Measurements from ENCODE around the gene AZU1. TPM values are rescaled to one million over a fixed set of nuclear protein-coding genes. Genes with fewer than 3 reads are reported as not detected.
A peak's percentile ranks its signal among the peaks of the same experiment; 100 is the strongest.

Gene AZU1
- total RNA-seq, 1 experiment from 2014 or later, result not detected

DNA sequence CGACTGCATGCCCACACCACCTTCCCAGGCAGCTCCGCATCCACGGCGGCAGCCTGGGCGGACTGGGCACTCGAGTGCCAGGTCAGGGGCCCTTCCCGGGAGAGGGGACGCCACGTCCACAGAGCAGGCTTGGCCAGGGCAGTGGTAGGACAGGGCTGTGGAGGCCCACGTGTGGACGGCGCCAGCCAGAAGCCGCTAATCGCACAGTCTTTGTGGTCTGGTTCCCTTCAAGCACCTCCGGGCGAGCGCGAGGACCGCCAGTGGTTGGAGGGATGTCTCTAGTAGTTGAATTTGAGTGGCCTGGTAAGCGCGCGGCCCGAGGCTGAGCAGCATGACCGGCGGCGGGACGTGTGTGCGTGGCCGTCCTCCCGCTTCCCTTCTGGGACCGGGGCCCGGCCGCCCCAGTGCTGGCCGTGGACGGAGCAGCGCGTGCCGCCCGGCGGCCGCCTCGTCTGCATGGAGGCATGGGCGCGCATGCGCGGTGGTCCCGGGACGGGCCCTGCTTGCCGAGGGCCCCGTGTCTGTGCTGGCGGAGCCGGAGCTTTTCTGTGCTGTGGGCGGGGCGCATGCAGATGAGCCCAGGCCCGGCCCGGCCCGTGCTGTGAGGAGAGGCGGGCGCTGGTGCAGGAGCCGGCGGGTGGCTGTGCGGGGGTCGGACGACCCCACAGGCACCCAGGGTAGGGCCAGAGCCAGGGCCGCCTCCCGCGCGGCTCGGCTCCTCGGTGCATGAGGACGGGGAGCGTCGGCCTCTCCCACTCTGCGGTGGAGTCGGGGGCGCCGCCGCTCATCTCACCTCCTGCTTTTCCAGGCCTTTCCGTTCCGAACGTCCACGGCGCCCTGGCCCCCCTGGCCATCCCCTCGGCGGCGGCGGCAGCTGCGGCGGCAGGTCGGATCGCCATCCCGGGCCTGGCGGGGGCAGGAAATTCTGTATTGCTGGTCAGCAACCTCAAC is 21.8 kb upstream of the AZU1 start:
- no peak overlapping the region; the same call in 1 of the 2 replicates for H3K27ac ChIP-seq (ENCODE audit: low read depth, low read length)
- H3K79me2 ChIP-seq (ENCODE audit: insufficient read depth, low read length), result peaks cover 100% of the 10 kb centered on the region
- H3K9me2 ChIP-seq (ENCODE audit: insufficient read depth), result no peaks in the 10 kb centered on the region
- DNase-seq (ENCODE audit: low read depth, low spot score), result no peak
- no peak overlapping the region for H3K9ac ChIP-seq (ENCODE audit: low read length)
- H3K36me3 ChIP-seq (ENCODE audit: control insufficient read depth in 1 of 2, insufficient read depth in 2 of 2, low read length in 2 of 2), result peaks cover 72 to 96% of the 10 kb centered on the region in 2 experiments; a peak in 3 of 4 replicates
- no TSS peak for BruUV-seq (replicated peaks)
- RAD21 ChIA-PET (ENCODE audit: low non-redundant PET in 1 of 2, low total read pairs in 2 of 2, uncharacterized antibody in 2 of 2, unreplicated experiment in 2 of 2), result no interaction called here
- H2AFZ ChIP-seq (ENCODE audit: low read depth, low read length, poor library complexity, severe bottlenecking), result no peak overlapping the region
- H3K27me3 ChIP-seq (ENCODE audit: insufficient read depth, low read length), result no peaks in the 10 kb centered on the region
- H3K4me2 ChIP-seq (ENCODE audit: low read length), result no peak overlapping the region
- peaks cover 0 to 9% of the 10 kb centered on the region in 2 experiments; a peak in 2 of 4 replicates for H3K4me1 ChIP-seq (ENCODE audit: control insufficient read depth in 1 of 2, insufficient read depth in 2 of 2, low read length in 2 of 2)
- TF ChIP-seq CEBPB (IDR thresholded peaks at IDR 0.05; ENCODE audit: low read depth), result no peak
- POLR2A ChIA-PET, result no interaction called here
- no peak for ATAC-seq
- H3K9me3 ChIP-seq (ENCODE audit: control insufficient read depth in 1 of 2, insufficient read depth in 1 of 2, low read depth in 1 of 2, low read length in 2 of 2), result no peaks in the 10 kb centered on the region
- intact Hi-C loops (cut with micrococcal nuclease), result no loop called here
- no peak overlapping the region for H3K4me3 ChIP-seq (replicated peaks in 1 of 2; ENCODE audit: low read depth in 1 of 2, low read length in 2 of 2)
- H4K20me1 ChIP-seq (ENCODE audit: insufficient read depth), result peaks cover 54% of the 10 kb centered on the region; the same call in 1 of the 2 replicates
- CTCF ChIA-PET, result no interaction called here

DNA sequence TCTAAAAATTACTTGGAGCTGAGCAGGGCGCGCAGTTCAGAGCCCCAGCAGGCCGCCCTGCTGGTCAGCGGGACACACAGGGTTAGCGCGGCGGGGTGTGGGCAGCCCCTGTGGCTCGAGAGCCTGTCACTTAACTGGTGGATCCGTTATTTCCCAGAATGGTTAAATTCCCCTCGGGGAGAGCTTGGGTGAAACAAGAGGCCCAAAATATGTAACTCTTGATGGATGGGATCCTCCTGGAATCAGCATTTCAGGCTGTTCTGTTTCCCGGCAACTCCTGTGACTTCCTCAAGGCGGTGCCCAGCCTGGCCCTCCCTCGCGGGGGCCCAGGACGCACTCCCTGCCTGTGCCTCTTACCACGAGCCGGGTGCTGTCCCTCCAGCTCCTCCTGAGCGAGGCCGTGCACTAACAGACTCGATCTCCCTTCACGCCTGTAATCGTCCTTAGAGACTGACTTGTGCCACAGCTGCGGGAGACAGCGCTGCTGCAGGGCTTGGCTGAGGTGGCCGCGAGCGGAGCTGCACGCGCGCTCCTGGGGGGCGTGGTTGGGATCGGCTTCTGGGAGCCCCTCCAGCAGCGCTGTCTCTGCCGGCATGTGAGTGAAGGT is 20.7 kb upstream of the AZU1 start:
- Histone ChIP-seq H4K20me1 (ENCODE audit: insufficient read depth) (peaks cover 43% of the 10 kb centered on the region; the same call in 1 of the 2 replicates), H2AFZ (ENCODE audit: low read depth, low read length, poor library complexity, severe bottlenecking) (no peak overlapping the region), H3K4me3 (replicated peaks in 1 of 2; ENCODE audit: low read depth in 1 of 2, low read length in 2 of 2) (no peak overlapping the region), H3K27me3 (ENCODE audit: insufficient read depth, low read length) (no peaks in the 10 kb centered on the region), H3K4me2 (ENCODE audit: low read length) (no peak overlapping the region), H3K9ac (ENCODE audit: low read length) (no peak overlapping the region), H3K27ac (ENCODE audit: low read depth, low read length) (no peak overlapping the region; the same call in 1 of the 2 replicates), H3K9me3 (ENCODE audit: control insufficient read depth in 1 of 2, insufficient read depth in 1 of 2, low read depth in 1 of 2, low read length in 2 of 2) (no peaks in the 10 kb centered on the region), H3K4me1 (ENCODE audit: control insufficient read depth in 1 of 2, insufficient read depth in 2 of 2, low read length in 2 of 2) (no peaks in the 10 kb centered on the region), H3K36me3 (ENCODE audit: control insufficient read depth in 1 of 2, insufficient read depth in 2 of 2, low read length in 2 of 2) (peaks cover 66 to 93% of the 10 kb centered on the region in 2 experiments; a peak in 3 of 4 replicates), H3K9me2 (ENCODE audit: insufficient read depth) (no peaks in the 10 kb centered on the region), H3K79me2 (ENCODE audit: insufficient read depth, low read length) (peaks cover 96% of the 10 kb centered on the region)
- intact Hi-C loops (cut with micrococcal nuclease), result no loop called here
- no TSS peak for BruUV-seq (replicated peaks)
- no peak for ATAC-seq
- POLR2A ChIA-PET, result no interaction called here
- RAD21 ChIA-PET (ENCODE audit: low non-redundant PET in 1 of 2, low total read pairs in 2 of 2, uncharacterized antibody in 2 of 2, unreplicated experiment in 2 of 2), result no interaction called here
- DNase-seq (ENCODE audit: low read depth, low spot score), result no peak
- peak in 2 of 3 experiments; percentile 4 to 20; a peak in 2 of 6 replicates for TF ChIP-seq CTCF (IDR thresholded peaks at IDR 0.05 in 2 of 3, conservative IDR thresholded peaks at IDR 0.05 in 1 of 3; ENCODE audit: borderline replicate concordance in 1 of 3, insufficient read depth in 1 of 3, low read depth in 2 of 3, low read length in 2 of 3)
- TF ChIP-seq FOSL1 (IDR thresholded peaks at IDR 0.05; ENCODE audit: low read depth), result no peak
- TF ChIP-seq ZFX (IDR thresholded peaks at IDR 0.05), result no peak
- TF ChIP-seq CBX3 (IDR thresholded peaks at IDR 0.05; ENCODE audit: low read depth), result no peak
- no peak for TF ChIP-seq SIN3A (IDR thresholded peaks at IDR 0.05; ENCODE audit: low read depth)
- CTCF ChIA-PET, result no interaction called here

All from HCT116 (cell line).